Hepatocyte (in vitro differentiated cells): ENCODE results near the gene TMEM240.

Source experiments
- CTCF ChIP-seq: fragments of 200-600 bp; sonication (generic); IDR thresholded peaks from 2 replicates; pipeline ENCODE4 v1.5.1; 2016; ENCODE audit warnings: antibody characterized with exemption, mild to moderate bottlenecking; ENCODE audit not compliant: poor library complexity
- EZH2 ChIP-seq: fragments of 200-600 bp; sonication (generic); IDR thresholded peaks from 2 replicates; pipeline ENCODE4 v1.6.1; 2016; ENCODE audit warnings: antibody characterized with exemption, mild to moderate bottlenecking, borderline replicate concordance
- EZH2phosphoT487 ChIP-seq: fragments of 200-600 bp; sonication (generic); IDR thresholded peaks from one replicate; pipeline ENCODE4 v1.6.1; 2018; ENCODE audit warnings: antibody characterized with exemption, mild to moderate bottlenecking, low read depth, moderate library complexity; ENCODE audit not compliant: unreplicated experiment, severe bottlenecking

GRCh38 chr1:1536019-1536937, 4.1 kb downstream of the TMEM240 start:
- TF ChIP-seq CTCF: no peak
- no peak for TF ChIP-seq EZH2
- TF ChIP-seq EZH2phosphoT487: no peak
